Smooth muscle cell (in vitro differentiated cells): ENCODE data around the gene CGREF1. TPM values are rescaled to one million over a fixed set of nuclear protein-coding genes. Genes with fewer than 3 reads are reported as not detected.

Source experiments
- DNase-seq: peaks from one replicate; lab custom pipeline; 2025; ENCODE audit not compliant: unreplicated experiment; lab: John Stamatoyannopoulos, UW
- H2AFZ ChIP-seq: fragments of 200-600 bp; sonication (generic); 2 replicates; pipeline ENCODE4 v1.6.0; 2016; ENCODE audit warnings: antibody characterized with exemption, low read depth, mild to moderate bottlenecking
- H3F3A ChIP-seq: fragments of 200-600 bp; sonication (generic); 2 replicates; pipeline ENCODE4 v1.6.0; 2017; ENCODE audit warnings: antibody characterized with exemption, low read depth
- H3K27ac ChIP-seq: fragments of 200-600 bp; sonication (generic); 2 replicates; pipeline ENCODE4 v1.5.1; 2016; ENCODE audit warnings: low read depth, mild to moderate bottlenecking
- H3K27me3 ChIP-seq: fragments of 200-600 bp; sonication (generic); 2 replicates; pipeline ENCODE4 v1.6.1; 2016; ENCODE audit warnings: low read depth, mild to moderate bottlenecking
- H3K36me3 ChIP-seq: fragments of 200-600 bp; sonication (generic); 2 replicates; pipeline ENCODE4 v1.5.1; 2016; ENCODE audit warnings: low read depth
- H3K4me1 ChIP-seq: fragments of 200-600 bp; sonication (generic); 2 replicates; pipeline ENCODE4 v1.5.1; 2016; ENCODE audit warnings: low read depth
- H3K4me2 ChIP-seq: fragments of 200-600 bp; sonication (generic); 2 replicates; pipeline ENCODE4 v1.6.0; 2016; ENCODE audit warnings: mild to moderate bottlenecking
- H3K4me3 ChIP-seq: fragments of 200-600 bp; sonication (generic); 2 replicates; pipeline ENCODE4 v1.5.1; 2016; ENCODE audit warnings: mild to moderate bottlenecking
- H3K79me2 ChIP-seq: fragments of 200-600 bp; sonication (generic); 2 replicates; pipeline ENCODE4 v1.6.0; 2016; ENCODE audit warnings: low read depth, mild to moderate bottlenecking
- H3K9ac ChIP-seq: fragments of 200-600 bp; sonication (generic); 2 replicates; pipeline ENCODE4 v1.6.0; 2016; ENCODE audit warnings: low read depth
- H3K9me3 ChIP-seq: fragments of 200-600 bp; sonication (generic); replicated peaks from 2 replicates; pipeline ENCODE4 v1.5.1; 2016; ENCODE audit warnings: low read depth
- H4K20me1 ChIP-seq: fragments of 200-600 bp; sonication (generic); 2 replicates; pipeline ENCODE4 v1.6.0; 2016; ENCODE audit warnings: low read depth
- CTCF ChIP-seq: fragments of 200-600 bp; sonication (generic); IDR thresholded peaks from 2 replicates; pipeline ENCODE4 v1.5.1; 2017; ENCODE audit warnings: borderline replicate concordance, mild to moderate bottlenecking, antibody characterized with exemption; ENCODE audit not compliant: insufficient read depth, poor library complexity, severe bottlenecking
- WGBS: methylation state at CpG from one replicate; pipeline ENCODE4 v1.1.7; 2016; ENCODE audit warnings: low lambda C conversion rate; 5-methylcytosine and 5-hydroxymethylcytosine counted together
- polyA plus RNA-seq: library from polyadenylated mRNA; unstranded; fragments of >200 nt; fragmentation: Nextera tagmentation; extraction: Ambion mirVana; gene quantifications from 2 replicates; pipeline ENCODE4 v1.2.1, GENCODE V29; 2016
- total RNA-seq: library from RNA; depleted of rRNA; stranded (reverse); fragments of >200 nt; gene quantifications from 2 replicates; pipeline ENCODE4 v1.2.3, GENCODE V29; 2014

The CGREF1 gene
- total and polyA plus RNA-seq, 2 experiments from 2014 or later, result 0.85 TPM; not detected in 1

- no peak overlapping the region for H3K27ac ChIP-seq
- peaks cover 6% of the 10 kb centered on the region for H4K20me1 ChIP-seq
- no peaks in the 10 kb centered on the region for H3K9me3 ChIP-seq
- no peaks in the 10 kb centered on the region for H3K79me2 ChIP-seq
- H3K4me2 ChIP-seq, result no peak overlapping the region
- H3K27me3 ChIP-seq, result no peaks in the 10 kb centered on the region
- 90% methylated on average over 8 of the region's 8 CpGs for WGBS
- no peak overlapping the region for H3K4me3 ChIP-seq
- no peak for TF ChIP-seq CTCF
- H3F3A ChIP-seq, result peaks cover 14% of the 10 kb centered on the region
- H3K4me1 ChIP-seq, result peaks cover 5% of the 10 kb centered on the region
- no peak overlapping the region for H3K9ac ChIP-seq
- no peak for DNase-seq
- no peak overlapping the region for H2AFZ ChIP-seq
- H3K36me3 ChIP-seq, result no peaks in the 10 kb centered on the region
Measured at GRCh38 chr2:27053776-27054175, 65.2 kb downstream of the CGREF1 start.

GRCh38 chr2:27053321-27053720 lies 65.6 kb downstream of the CGREF1 start:
- H3K27ac ChIP-seq, result no peak overlapping the region
- no peak for DNase-seq
- H3K36me3 ChIP-seq, result no peaks in the 10 kb centered on the region
- H3F3A ChIP-seq, result peaks cover 14% of the 10 kb centered on the region
- TF ChIP-seq CTCF, result no peak
- peaks cover 5% of the 10 kb centered on the region for H3K4me1 ChIP-seq
- no peaks in the 10 kb centered on the region for H3K79me2 ChIP-seq
- H3K27me3 ChIP-seq, result no peaks in the 10 kb centered on the region
- no peak overlapping the region for H2AFZ ChIP-seq
- no peak overlapping the region for H3K4me2 ChIP-seq
- no peak overlapping the region for H3K9ac ChIP-seq
- H3K4me3 ChIP-seq, result no peak overlapping the region
- H4K20me1 ChIP-seq, result peaks cover 6% of the 10 kb centered on the region
- WGBS, result 87% methylated on average over 11 of the region's 11 CpGs
- no peaks in the 10 kb centered on the region for H3K9me3 ChIP-seq

GRCh38 chr2:27051902-27052645 lies 66.9 kb downstream of the CGREF1 start:
- peak overlapping the region; percentile 90 for H3K4me2 ChIP-seq
- peak overlapping the region; percentile 83 for H3K9ac ChIP-seq
- H3K79me2 ChIP-seq, result no peaks in the 10 kb centered on the region
- DNase-seq, result no peak
- peaks cover 2% of the 10 kb centered on the region for H4K20me1 ChIP-seq
- H2AFZ ChIP-seq, result no peak overlapping the region
- no peaks in the 10 kb centered on the region for H3K27me3 ChIP-seq
- peaks cover 5% of the 10 kb centered on the region for H3K4me1 ChIP-seq
- peak overlapping the region; percentile 70 for H3K4me3 ChIP-seq
- H3K9me3 ChIP-seq, result no peaks in the 10 kb centered on the region
- H3F3A ChIP-seq, result peaks cover 14% of the 10 kb centered on the region
- H3K36me3 ChIP-seq, result no peaks in the 10 kb centered on the region
- WGBS, result 8% methylated on average over 23 of the region's 24 CpGs
- no peak for TF ChIP-seq CTCF
- H3K27ac ChIP-seq, result peak overlapping the region; percentile 70
